NCI-H510A (cell line): Measurements from ENCODE around the gene PRKCE.

ENCODE experiments used
- DNase-seq: peaks from one replicate; lab custom pipeline; 2025; lab: John Stamatoyannopoulos, UW

The PRKCE gene

DNA sequence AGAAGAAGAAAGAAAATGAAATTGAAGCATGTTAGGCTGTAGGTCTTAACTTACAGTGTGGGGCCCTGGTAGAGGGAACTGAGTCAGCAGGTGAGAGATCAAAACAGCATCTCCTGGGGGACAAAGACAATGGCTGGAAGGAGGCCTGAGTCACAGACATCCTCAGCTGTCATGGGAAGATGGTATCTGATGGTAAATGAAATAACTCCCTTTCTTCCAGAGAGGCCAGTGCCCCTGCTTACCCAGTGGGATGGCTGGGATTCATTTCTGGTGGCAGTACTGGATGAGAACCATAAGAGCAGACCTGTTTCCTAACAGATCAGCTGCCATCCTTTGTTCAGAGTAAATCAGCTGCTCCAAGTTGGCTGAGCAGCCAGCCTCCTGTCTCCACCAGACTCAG, 394.4 kb downstream of the PRKCE start:
- DNase-seq, result no peak

DNA sequence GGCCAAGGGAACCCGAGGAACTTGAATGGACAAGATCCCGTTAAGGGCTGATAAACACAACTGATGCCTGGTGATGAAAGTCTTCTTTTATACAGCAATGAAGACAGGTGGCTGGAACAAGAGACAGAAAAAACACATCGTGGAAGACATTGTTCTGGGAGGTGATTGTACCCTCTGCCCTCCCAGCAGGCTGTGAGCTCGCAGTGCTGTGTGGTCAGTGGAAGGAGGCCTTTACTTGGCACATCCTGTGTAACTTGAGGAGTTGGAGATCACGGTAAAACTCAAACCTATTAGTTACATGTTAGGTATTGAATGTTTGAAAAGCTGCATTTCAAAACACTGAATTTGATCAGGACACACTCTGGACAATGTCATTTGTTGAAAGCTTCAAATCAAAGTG, 395.8 kb downstream of the PRKCE start:
- no peak for DNase-seq

- DNase-seq, result no peak
These were observed 397.2 kb downstream of the PRKCE start for GRCh38 chr2:46048693-46049092.

GRCh38 chr2:46050027-46050426, 398.6 kb downstream of the PRKCE start:
- no peak for DNase-seq

GRCh38 chr2:46050489-46050888, 399.0 kb downstream of the PRKCE start:
- DNase-seq, result no peak

GRCh38 chr2:46051085-46051484, 399.6 kb downstream of the PRKCE start:
- no peak for DNase-seq

GRCh38 chr2:46053564-46053963, 402.1 kb downstream of the PRKCE start:
- DNase-seq, result no peak

DNA sequence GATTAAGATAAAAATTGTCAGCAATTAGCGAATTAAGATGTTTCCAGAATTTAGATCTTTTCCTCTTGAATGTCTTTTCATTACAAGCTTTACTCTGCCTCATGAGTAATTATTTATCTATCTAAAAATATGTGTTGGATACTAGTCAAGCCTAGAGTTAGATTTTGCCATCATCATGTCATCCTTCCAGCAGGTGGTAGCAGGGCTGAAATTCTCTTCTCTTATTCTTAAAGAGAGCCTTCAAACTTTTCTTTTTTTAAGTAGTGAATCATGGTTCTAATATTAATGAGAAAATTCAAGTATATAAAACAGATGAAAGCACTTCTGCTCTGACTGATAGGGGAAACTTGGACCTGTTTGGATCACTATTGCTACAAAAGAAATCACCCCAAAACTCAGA, 405.1 kb downstream of the PRKCE start:
- DNase-seq, result no peak

DNA sequence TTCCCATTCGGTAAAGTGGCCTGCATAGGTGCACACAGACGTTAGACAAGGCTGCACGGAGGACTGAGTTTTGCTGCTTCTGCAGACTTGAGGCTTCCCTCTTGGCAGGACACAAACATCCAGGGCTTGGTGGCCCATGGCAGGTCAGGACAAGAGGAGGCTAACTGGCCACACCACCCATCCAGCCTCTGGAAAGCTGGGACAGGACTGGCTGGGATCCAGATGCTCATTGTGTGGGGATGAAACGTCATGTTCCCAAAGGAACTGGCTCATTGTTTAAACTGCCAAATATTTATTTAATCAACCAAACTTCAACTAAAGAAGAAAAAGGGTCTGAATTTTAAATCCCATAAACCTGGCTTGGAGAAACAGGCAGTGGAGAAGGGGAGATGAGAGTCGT, 406.7 kb downstream of the PRKCE start:
- DNase-seq, result no peak

GRCh38 chr2:46062637-46063412, 411.4 kb downstream of the PRKCE start:
- DNase-seq, result peak; percentile 25

- DNase-seq, result no peak
These were observed 412.9 kb downstream of the PRKCE start for GRCh38 chr2:46064396-46064795.

- DNase-seq, result no peak
These were observed 413.7 kb downstream of the PRKCE start for GRCh38 chr2:46065152-46065551.

- DNase-seq, result no peak
These were observed 414.6 kb downstream of the PRKCE start for GRCh38 chr2:46066116-46066515.

GRCh38 chr2:46066601-46067000, 415.1 kb downstream of the PRKCE start:
- no peak for DNase-seq

DNA sequence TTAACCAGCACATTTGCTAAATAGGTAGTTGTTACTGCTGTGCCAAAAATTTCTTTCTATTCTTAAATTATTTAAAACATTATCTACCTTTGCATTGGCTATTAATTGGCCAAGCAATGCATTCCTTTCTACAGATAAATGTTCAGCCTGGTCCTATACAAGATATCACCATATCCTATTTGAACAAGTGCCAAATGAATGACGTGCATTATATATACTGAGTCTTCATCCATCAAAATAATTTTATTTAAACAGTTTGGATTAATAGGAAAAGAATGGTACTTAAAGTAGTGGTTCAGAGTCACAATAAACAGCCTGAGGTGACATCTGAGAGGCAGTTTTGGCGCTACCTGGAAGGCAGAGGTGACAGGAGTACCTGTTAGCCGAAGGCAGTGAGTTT, 415.6 kb downstream of the PRKCE start:
- no peak for DNase-seq

GRCh38 chr2:46067501-46068305, 416.2 kb downstream of the PRKCE start:
- DNase-seq, result no peak

DNA sequence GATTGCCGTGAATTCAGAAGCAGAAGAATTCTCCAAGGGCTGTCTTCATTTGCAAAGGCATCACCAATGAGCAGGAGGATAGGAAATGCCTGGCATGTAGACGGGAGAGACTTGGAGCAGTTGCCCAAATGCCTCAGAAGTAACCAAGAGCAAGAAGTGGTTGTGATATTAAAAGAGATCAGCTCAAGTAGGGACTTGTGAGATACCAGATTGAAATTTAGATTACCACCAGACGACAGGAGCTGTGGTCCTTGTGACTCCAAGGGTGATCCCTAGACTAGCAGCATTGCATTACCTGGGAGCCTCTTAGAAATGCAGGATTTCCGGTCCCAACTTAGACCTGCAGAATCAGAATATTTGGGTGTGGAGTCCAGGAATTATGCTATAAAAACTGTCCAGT, 417.2 kb downstream of the PRKCE start:
- no peak for DNase-seq

- DNase-seq, result no peak
These were observed 419.6 kb downstream of the PRKCE start for GRCh38 chr2:46071074-46071473.

- DNase-seq, result no peak
These were observed 420.8 kb downstream of the PRKCE start for GRCh38 chr2:46072101-46072820.

- DNase-seq, result no peak
These were observed 422.1 kb downstream of the PRKCE start for GRCh38 chr2:46073540-46074046.

DNA sequence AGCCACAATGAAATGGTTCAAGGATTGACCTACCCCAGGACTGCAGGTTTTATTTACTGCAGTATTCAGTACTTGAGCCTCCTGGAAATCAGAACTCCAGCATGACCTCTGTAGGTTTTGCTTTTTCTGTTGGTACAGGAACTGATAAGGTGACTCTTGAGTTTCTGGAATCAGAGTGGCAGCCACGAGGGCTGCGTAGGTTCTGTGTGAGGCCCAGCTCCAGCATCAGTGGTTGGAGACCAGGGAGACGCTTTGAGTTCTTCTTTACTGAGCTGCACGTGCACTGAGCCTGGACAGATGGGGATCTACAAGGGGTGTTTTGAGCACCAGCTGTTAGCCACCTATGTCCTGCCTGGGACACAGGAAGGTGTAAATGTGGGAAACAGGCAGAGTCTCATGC, 423.0 kb downstream of the PRKCE start:
- DNase-seq, result no peak

DNA sequence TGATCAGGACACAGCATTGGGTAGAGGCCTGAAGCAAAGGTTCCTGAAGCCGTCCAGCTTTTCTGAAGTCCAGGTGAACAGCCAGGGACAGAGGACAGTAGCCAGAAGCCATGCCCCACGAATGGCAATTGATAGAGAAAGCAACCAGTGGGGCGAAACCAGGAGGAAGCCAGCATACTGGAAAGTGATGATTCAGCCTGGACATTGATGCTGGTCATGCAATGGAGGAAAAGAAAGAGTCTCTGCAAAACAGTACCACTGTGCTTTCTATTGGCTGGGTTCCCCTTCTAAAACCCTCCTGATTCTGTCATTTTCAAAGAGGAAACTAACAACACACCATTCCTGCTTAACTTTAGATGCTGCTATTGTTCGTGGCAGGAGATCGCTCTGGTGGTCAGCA, 424.4 kb downstream of the PRKCE start:
- DNase-seq, result no peak

GRCh38 chr2:46076251-46076650, 424.8 kb downstream of the PRKCE start:
- no peak for DNase-seq
